Ramos (cell line): ENCODE data around the gene TMEM179.
"Not testable (repeated sequence)": the region's sequence is repeated elsewhere in the genome, so short reads cannot be mapped to it uniquely, and the experiment has no call there.

Source experiments
- in situ Hi-C: fragments of 300-500 bp; cut with MboI; formaldehyde crosslinking; loops from one replicate; pipeline ENCODE4 v1.14.3; 2022; ENCODE audit warnings: low sequenced_read_pairs; ENCODE audit not compliant: unreplicated experiment

TMEM179 gene

DNA sequence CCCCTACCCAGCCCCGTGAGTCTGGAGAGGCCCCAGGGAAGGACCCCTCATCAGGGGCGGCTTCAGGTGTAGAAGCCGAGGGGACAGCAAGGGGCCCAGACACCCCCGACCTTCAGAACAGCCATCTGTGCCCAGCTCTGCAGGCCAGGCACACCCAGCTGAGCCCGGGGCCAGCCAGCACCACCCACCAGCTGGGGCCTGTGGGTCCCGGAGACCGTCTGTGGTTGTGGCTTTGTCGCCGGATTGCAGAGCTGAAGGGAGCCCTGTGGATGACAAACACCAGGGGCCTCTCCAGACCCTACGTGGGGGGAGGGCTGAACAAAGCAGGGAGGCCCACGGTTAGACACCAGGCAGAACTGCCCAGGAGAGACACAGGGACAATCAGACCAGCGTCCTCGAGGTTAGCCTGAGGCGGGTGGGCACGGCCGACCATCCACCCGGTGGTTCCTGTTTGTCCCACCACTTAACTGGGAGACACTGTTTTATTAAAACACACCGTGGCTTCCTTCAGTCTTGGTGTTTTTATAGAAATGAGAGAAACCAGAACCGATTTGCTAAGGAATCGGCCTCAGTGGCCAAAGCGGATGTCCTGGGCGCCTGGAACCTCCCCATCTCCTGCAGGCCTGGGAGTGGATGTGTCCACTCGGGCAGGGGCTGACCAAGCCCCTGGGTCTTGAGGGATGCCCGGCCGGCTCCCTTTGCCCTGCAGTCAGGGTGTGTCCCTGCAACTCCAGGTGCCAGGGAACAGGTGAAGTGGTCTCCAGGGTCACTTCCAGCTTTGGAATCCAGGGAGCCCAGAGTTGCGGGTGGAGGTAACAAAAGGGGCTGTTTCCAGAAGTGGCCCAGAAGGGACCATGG, 15.0 kb downstream of the TMEM179 start:
- in situ Hi-C loops, result no loop called here

DNA sequence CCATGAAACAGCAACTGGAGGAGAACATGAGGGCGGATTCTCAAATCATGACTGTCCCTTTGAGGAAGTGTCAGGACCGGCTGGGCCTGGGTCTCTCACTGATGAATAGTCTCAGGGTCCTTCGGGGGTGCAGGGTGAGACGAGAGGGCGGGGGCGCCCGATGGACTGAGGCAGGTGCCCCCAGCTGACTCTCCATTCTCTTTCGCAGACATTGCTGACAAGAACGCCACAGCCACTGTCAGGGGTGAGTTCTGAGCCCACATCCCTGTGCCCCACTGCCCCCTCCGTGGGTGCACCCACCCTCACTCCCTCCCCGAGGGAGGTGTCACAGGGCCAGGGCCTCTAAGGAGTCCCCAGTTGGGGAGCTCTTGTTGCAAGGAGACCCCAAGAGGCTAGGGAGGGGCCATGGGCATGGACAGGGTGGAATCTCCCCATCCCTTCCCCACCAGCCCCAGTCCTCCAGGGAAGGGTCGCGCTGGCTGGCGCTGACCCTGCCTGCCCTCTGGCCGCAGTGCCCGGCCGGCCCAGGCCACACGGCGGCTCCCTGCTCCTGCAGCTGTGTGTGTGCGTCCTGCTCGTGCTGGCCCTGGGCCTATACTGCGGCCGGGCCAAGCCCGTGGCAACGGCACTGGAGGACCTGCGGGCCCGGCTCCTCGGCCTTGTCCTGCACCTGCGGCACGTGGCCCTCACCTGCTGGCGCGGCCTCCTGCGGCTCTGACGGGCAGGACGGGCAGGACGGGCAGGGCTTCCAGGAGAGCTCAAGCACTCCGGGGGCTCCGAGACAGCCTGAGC, 16.3 kb downstream of the TMEM179 start:
- in situ Hi-C loops, result no loop called here

- in situ Hi-C loops, result no loop called here
Observed at GRCh38 chr14:104587641-104588040, 16.9 kb downstream of the TMEM179 start.

- in situ Hi-C loops, result no loop called here
Observed at GRCh38 chr14:104586832-104587620, 17.5 kb downstream of the TMEM179 start.

- in situ Hi-C loops, result no loop called here
Observed at GRCh38 chr14:104585966-104586697, 18.4 kb downstream of the TMEM179 start.

GRCh38 chr14:104584557-104584956, 20.0 kb downstream of the TMEM179 start:
- in situ Hi-C loops, result no loop called here

- in situ Hi-C loops, result no loop called here
Observed at GRCh38 chr14:104583424-104584306, 20.9 kb downstream of the TMEM179 start.

GRCh38 chr14:104582662-104583061, 21.9 kb downstream of the TMEM179 start:
- in situ Hi-C loops, result no loop called here

DNA sequence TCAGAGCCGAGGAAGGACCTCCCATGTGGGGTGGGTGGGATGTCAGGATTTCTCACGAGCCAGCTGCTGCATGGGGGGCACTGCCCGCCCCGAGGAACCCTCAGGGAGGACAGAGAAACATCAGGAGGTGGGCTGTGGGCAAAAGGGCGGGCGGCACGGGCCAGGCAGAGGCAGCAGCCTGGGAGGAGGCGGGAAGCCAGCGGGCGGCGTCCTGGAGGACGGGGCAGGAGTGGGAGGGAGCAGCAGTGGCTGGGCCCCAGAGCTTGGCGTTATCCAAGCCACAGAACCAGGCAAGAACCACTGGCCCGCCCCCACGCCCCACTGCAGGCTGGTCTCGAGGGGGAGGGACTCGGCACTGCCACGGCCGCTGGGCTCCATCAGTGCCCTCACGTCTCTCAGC, 22.6 kb downstream of the TMEM179 start:
- in situ Hi-C loops, result no loop called here

- in situ Hi-C loops, result no loop called here
Observed at GRCh38 chr14:104581521-104581920, 23.1 kb downstream of the TMEM179 start.

GRCh38 chr14:104580961-104581360, 23.6 kb downstream of the TMEM179 start:
- in situ Hi-C loops, result no loop called here

DNA sequence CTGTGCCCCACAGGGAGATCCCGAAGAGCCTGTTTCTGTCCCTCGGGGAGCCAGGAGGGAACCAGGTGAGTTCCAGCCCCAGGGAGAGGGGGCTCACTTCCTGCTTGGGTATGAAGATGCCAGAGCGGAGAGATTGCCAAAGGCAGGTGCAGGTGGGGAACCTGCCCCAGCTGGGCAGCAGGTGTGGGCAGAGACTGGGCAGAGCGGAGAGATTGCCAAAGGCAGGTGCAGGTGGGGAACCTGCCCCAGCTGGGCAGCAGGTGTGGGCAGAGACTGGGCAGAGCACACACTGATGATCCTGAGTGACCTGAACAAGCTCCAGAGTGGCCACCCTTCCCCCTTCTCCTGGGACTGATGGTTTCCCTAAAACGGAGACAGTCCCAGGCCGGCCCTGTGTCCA, 24.6 kb downstream of the TMEM179 start:
- in situ Hi-C loops, result not testable (repeated sequence)

- in situ Hi-C loops, result no loop called here
Observed at GRCh38 chr14:104579507-104579906, 25.1 kb downstream of the TMEM179 start, which contains the start of gene C14orf180. Gene C14orf180, plus strand, starts transcription at chr14:104579764. Its CDS starts 6,667 bp downstream, at chr14:104586431.

DNA sequence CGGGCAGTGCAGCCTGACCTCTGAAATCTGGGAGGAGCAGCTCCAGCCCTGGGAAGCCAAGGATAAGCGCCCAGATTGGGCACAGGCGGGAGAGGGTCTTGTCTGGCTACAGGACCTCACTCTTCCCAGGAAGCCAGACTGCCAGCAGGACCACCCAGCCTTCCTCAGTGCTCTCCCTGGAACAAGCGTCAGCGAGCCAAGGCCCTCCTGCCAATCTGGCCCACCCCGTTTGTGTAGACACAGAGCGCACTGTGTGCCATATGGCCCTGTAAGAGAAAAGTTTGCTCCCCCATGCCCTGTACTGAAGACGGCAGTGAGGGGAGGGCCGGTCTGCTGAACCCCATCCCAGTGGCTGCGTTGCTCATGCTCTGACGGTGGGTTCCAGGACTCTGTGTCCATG, 26.3 kb downstream of the TMEM179 start:
- in situ Hi-C loops, result no loop called here

DNA sequence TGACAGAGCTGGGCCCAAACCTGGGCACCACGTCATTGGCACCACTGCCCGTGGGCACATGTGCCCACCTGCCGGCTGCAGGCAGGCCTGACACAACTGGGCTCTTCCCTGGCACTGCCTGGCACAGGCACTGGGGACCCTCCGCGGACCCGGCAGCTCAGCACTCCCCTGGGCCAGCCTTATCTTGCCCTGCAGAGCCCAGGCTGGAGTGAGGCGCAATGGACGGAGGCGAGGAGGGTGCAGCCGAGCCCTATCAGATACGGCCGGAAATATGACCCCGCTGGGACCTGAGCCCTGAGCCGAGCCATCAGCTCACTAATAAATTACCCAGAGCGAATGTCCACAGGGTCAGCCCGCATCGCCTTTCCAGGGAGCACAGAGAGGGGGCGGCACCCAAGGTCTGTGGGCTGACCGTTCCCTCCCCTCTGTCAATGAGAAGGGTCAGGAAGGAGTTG, 26.7 kb downstream of the TMEM179 start:
- in situ Hi-C loops, result no loop called here

- in situ Hi-C loops, result no loop called here
Observed at GRCh38 chr14:104577426-104577825, 27.1 kb downstream of the TMEM179 start.

DNA sequence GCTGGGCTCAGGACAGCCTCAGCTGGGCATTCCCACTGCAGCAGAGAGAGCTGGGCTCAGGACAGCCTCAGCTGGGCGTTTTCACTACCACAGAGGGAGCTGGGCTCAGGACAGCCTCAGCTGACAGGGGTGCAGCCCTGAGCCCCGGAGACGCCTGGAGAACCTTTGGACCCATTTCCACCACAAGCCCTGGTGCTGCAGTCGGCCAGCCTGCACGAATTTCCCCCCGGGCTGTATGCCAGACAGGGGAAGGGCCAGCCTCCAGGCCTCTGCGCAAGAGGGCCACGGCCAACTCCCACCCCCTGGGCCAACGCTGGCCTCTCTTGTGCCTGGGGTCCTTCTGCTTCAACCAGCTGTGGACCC, 27.6 kb downstream of the TMEM179 start:
- in situ Hi-C loops, result no loop called here

DNA sequence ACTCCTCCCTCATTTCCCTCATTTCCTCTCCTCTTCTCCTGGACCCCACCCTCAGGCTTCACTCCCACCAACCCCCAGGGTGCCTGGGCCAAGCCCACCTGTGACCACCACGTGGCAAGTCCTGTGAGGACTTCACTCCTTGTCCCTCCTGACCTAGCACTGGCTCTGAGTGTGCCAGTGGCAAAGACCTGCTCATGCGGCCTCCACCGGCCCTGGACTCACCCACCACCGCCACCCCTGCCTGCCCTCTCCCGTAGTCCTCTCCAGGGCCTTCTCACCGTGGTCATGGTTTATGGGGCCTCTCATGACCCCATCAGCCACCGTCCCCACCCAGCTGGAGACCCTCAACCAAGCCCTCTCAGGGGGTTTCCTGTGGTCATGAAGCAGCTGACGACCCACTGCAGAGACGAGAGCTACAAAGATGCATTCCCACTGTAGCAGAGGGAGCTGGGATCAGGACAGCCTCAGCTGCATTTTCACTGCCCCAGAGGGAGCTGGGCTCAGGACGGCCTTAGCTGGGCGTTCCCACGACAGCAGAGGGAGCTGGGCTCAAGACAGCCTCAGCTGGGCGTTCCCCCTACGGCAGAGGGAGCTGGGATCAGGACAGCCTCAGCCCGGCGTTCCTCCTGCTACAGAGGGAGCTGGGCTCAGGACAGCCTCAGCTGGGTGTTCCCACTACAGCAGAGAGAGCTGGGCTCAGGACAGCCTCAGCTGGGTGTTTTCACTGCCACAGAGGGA, 28.2 kb downstream of the TMEM179 start:
- in situ Hi-C loops, result no loop called here
